Naive thymus-derived CD8-positive, alpha-beta T cell (primary cell): ENCODE data around the gene RCAN1. TPM values are rescaled to one million over a fixed set of nuclear protein-coding genes. Genes with fewer than 3 reads are reported as not detected.

Experiments used
- ATAC-seq, 2 donors: fragments of 150-1000 bp; cut with Tn5 transposase in 1 of 2; sonication (Bioruptor Pico), chemical (Tn5 transposase) in 1 of 2; 1 replicate in 1 of 2; 2 replicates in 1 of 2; pipeline ENCODE4 v1.10.0; 2021; ENCODE audit warnings: mild to moderate bottlenecking in 2 of 2, moderate library complexity in 2 of 2
- POLR2A ChIA-PET: fragments of 350-600 bp; sonication (Branson Sonifier 250); formaldehyde crosslinking; loops from one replicate; lab custom pipeline; 2021; ENCODE audit warnings: antibody characterized with exemption; lab: Charles Lee
- DNase-seq, 10 donors: peaks; one replicate each; pipeline versions ENCODE4 v3.0.0 to v3.0.0-alpha.2; 2020 to 2022
- H3K27ac Mint-ChIP-seq, 10 donors: one replicate each; pipeline ENCODE4 v1.8.0; 2020 to 2022; ENCODE audit warnings: mild to moderate bottlenecking in 10 of 10, mixed read lengths in 10 of 10, moderate library complexity in 4 of 10, inconsistent platforms in 1 of 10
- H3K27me3 Mint-ChIP-seq, 5 donors: one replicate each; pipeline ENCODE4 v1.8.0; 2021 to 2022; ENCODE audit warnings: mixed read lengths in 5 of 5
- H3K36me3 Mint-ChIP-seq, 3 donors: one replicate each; pipeline ENCODE4 v1.8.0; 2020 to 2022; ENCODE audit warnings: mixed read lengths in 3 of 3, mild to moderate bottlenecking in 2 of 3, inconsistent platforms in 1 of 3
- H3K4me1 Mint-ChIP-seq, 4 donors: one replicate each; pipeline ENCODE4 v1.8.0; 2021 to 2022; ENCODE audit warnings: mixed read lengths in 4 of 4
- H3K4me3 Mint-ChIP-seq, 10 donors: one replicate each; pipeline ENCODE4 v1.8.0; 2020 to 2022; ENCODE audit warnings: mild to moderate bottlenecking in 10 of 10, mixed read lengths in 10 of 10, moderate library complexity in 6 of 10, inconsistent platforms in 1 of 10
- H3K9me3 Mint-ChIP-seq, 9 donors: one replicate each; pipeline ENCODE4 v1.8.0; 2020 to 2022; ENCODE audit warnings: mixed read lengths in 9 of 9, mild to moderate bottlenecking in 3 of 9, inconsistent platforms in 1 of 9, moderate library complexity in 1 of 9
- polyA plus RNA-seq, 3 donors: library from polyadenylated mRNA; unstranded; fragments of 300-500 nt; fragmentation: Illumina TruSeq; gene quantifications; one replicate each; pipeline ENCODE4 v1.2.3, GENCODE V29; 2021
- total RNA-seq, 8 experiments: library from RNA in 2 of 8; stranded (reverse) in 2 of 8; gene quantifications; one replicate each; pipeline ENCODE4 v1.2.3 and lab custom pipeline; 2021 to 2026

RCAN1 gene
- total and polyA plus RNA-seq, 5 experiments from 2014 or later: 6.8 to 15.9 (median 11.1) TPM

- H3K4me3 Mint-ChIP-seq: no peak overlapping the region
- H3K9me3 Mint-ChIP-seq: peaks cover 0 to 2% (median 0%) of the 10 kb centered on the region in 9 donors
- DNase-seq: no peak
- no peak for ATAC-seq
- H3K36me3 Mint-ChIP-seq: peaks cover 0 to 5% (median 0%) of the 10 kb centered on the region in 3 donors
- no peaks in the 10 kb centered on the region for H3K27me3 Mint-ChIP-seq
- peaks cover 0 to 12% (median 3%) of the 10 kb centered on the region in 4 donors for H3K4me1 Mint-ChIP-seq
- H3K27ac Mint-ChIP-seq: no peak overlapping the region
- POLR2A ChIA-PET: no interaction called here
These were observed 78.1 kb downstream of the RCAN1 start for GRCh38 chr21:34536820-34537219.

- POLR2A ChIA-PET: no interaction called here
- no peak overlapping the region for H3K27ac Mint-ChIP-seq
- ATAC-seq (no peak), DNase-seq (no peak)
- H3K4me1 Mint-ChIP-seq: peaks cover 0 to 12% (median 3%) of the 10 kb centered on the region in 4 donors
- no peak overlapping the region for H3K4me3 Mint-ChIP-seq
- H3K9me3 Mint-ChIP-seq: peaks cover 0 to 2% (median 0%) of the 10 kb centered on the region in 9 donors
- H3K36me3 Mint-ChIP-seq: peaks cover 0 to 5% (median 0%) of the 10 kb centered on the region in 3 donors
- H3K27me3 Mint-ChIP-seq: no peaks in the 10 kb centered on the region
These were observed 78.6 kb downstream of the RCAN1 start for GRCh38 chr21:34536311-34536710.

GRCh38 chr21:34535886-34536285, 79.0 kb downstream of the RCAN1 start:
- no peak overlapping the region for H3K27ac Mint-ChIP-seq
- H3K27me3 Mint-ChIP-seq: no peaks in the 10 kb centered on the region
- peaks cover 0 to 2% (median 0%) of the 10 kb centered on the region in 9 donors for H3K9me3 Mint-ChIP-seq
- peaks cover 0 to 5% (median 0%) of the 10 kb centered on the region in 3 donors for H3K36me3 Mint-ChIP-seq
- no peak for ATAC-seq
- H3K4me3 Mint-ChIP-seq: no peak overlapping the region
- peaks cover 0 to 12% (median 3%) of the 10 kb centered on the region in 4 donors for H3K4me1 Mint-ChIP-seq
- DNase-seq: no peak
- POLR2A ChIA-PET: no interaction called here

GRCh38 chr21:34534522-34534921, 80.4 kb downstream of the RCAN1 start:
- no peaks in the 10 kb centered on the region for H3K27me3 Mint-ChIP-seq
- no peak for DNase-seq
- peaks cover 0 to 4% (median 0%) of the 10 kb centered on the region in 9 donors for H3K9me3 Mint-ChIP-seq
- H3K36me3 Mint-ChIP-seq: peaks cover 0 to 5% (median 0%) of the 10 kb centered on the region in 3 donors
- peak overlapping the region in 1 of 10 donors; percentile 43 for H3K4me3 Mint-ChIP-seq
- no peak overlapping the region for H3K27ac Mint-ChIP-seq
- POLR2A ChIA-PET: no interaction called here
- H3K4me1 Mint-ChIP-seq: peaks cover 0 to 12% (median 4%) of the 10 kb centered on the region in 4 donors
- no peak for ATAC-seq

- POLR2A ChIA-PET: no interaction called here
- Mint-ChIP-seq H3K9me3 (peaks cover 0 to 6% (median 2%) of the 10 kb centered on the region in 9 donors), H3K27me3 (no peaks in the 10 kb centered on the region), H3K36me3 (peaks cover 0 to 5% (median 4%) of the 10 kb centered on the region in 3 donors), H3K4me1 (peaks cover 0 to 12% (median 4%) of the 10 kb centered on the region in 4 donors), H3K27ac (no peak overlapping the region), H3K4me3 (no peak overlapping the region)
- ATAC-seq (no peak), DNase-seq (no peak)
These were observed 81.0 kb downstream of the RCAN1 start for GRCh38 chr21:34533938-34534337.

GRCh38 chr21:34531399-34531798, 83.5 kb downstream of the RCAN1 start:
- peaks cover 0 to 5% (median 2%) of the 10 kb centered on the region in 3 donors for H3K36me3 Mint-ChIP-seq
- H3K4me3 Mint-ChIP-seq: no peak overlapping the region
- ATAC-seq: no peak
- DNase-seq: no peak
- no peaks in the 10 kb centered on the region for H3K27me3 Mint-ChIP-seq
- peak overlapping the region in 1 of 10 donors; percentile 19 for H3K27ac Mint-ChIP-seq
- POLR2A ChIA-PET: interaction anchor here (1.0 kb wide), 1 partner anchor 9 kb away, joined by 3 read pairs; no protein-coding TSS in a partner anchor
- H3K9me3 Mint-ChIP-seq: peaks cover 0 to 18% (median 4%) of the 10 kb centered on the region in 9 donors
- peaks cover 0 to 23% (median 10%) of the 10 kb centered on the region in 4 donors for H3K4me1 Mint-ChIP-seq

GRCh38 chr21:34530261-34530660, 84.7 kb downstream of the RCAN1 start:
- Mint-ChIP-seq H3K4me3 (no peak overlapping the region), H3K4me1 (peaks cover 0 to 30% (median 11%) of the 10 kb centered on the region in 4 donors), H3K36me3 (peaks cover 0 to 5% (median 2%) of the 10 kb centered on the region in 3 donors), H3K27ac (no peak overlapping the region), H3K27me3 (no peaks in the 10 kb centered on the region), H3K9me3 (peaks cover 0 to 18% (median 4%) of the 10 kb centered on the region in 9 donors)
- POLR2A ChIA-PET: no interaction called here
- ATAC-seq (no peak), DNase-seq (no peak)

- DNase-seq (no peak), ATAC-seq (no peak)
- Mint-ChIP-seq H3K9me3 (peaks cover 0 to 18% (median 2%) of the 10 kb centered on the region in 9 donors), H3K36me3 (peaks cover 0 to 5% (median 2%) of the 10 kb centered on the region in 3 donors), H3K4me1 (peaks cover 2 to 18% (median 10%) of the 10 kb centered on the region in 4 donors), H3K27ac (no peak overlapping the region), H3K27me3 (no peaks in the 10 kb centered on the region), H3K4me3 (no peak overlapping the region)
- POLR2A ChIA-PET: no interaction called here
These were observed 86.8 kb downstream of the RCAN1 start for GRCh38 chr21:34528131-34528561.

GRCh38 chr21:34526618-34527290, 88.2 kb downstream of the RCAN1 start:
- Mint-ChIP-seq H3K9me3 (peaks cover 0 to 18% (median 2%) of the 10 kb centered on the region in 9 donors), H3K36me3 (peaks cover 2 to 10% (median 5%) of the 10 kb centered on the region in 3 donors), H3K4me1 (peaks cover 2 to 20% (median 10%) of the 10 kb centered on the region in 4 donors), H3K27me3 (no peaks in the 10 kb centered on the region), H3K4me3 (peak overlapping the region in 9 of 10 donors; percentile 39 to 76 (median 57)), H3K27ac (peak overlapping the region in 6 of 10 donors; percentile 26 to 79 (median 72))
- no peak for ATAC-seq
- POLR2A ChIA-PET: no interaction called here
- DNase-seq: no peak

GRCh38 chr21:34526241-34526617, 88.7 kb downstream of the RCAN1 start:
- peak overlapping the region in 7 of 10 donors; percentile 26 to 79 (median 68) for H3K27ac Mint-ChIP-seq
- DNase-seq: no peak
- ATAC-seq: no peak
- POLR2A ChIA-PET: no interaction called here
- peaks cover 5 to 15% (median 6%) of the 10 kb centered on the region in 3 donors for H3K36me3 Mint-ChIP-seq
- peak overlapping the region in 9 of 10 donors; percentile 39 to 76 (median 57) for H3K4me3 Mint-ChIP-seq
- H3K4me1 Mint-ChIP-seq: peaks cover 2 to 20% (median 10%) of the 10 kb centered on the region in 4 donors
- peaks cover 0 to 18% (median 2%) of the 10 kb centered on the region in 9 donors for H3K9me3 Mint-ChIP-seq
- no peaks in the 10 kb centered on the region for H3K27me3 Mint-ChIP-seq

- DNase-seq (no peak), ATAC-seq (no peak)
- H3K27ac Mint-ChIP-seq: peak overlapping the region in 4 of 10 donors; percentile 0 to 44 (median 30)
- POLR2A ChIA-PET: no interaction called here
- peak overlapping the region in 1 of 10 donors; percentile 54 for H3K4me3 Mint-ChIP-seq
- H3K36me3 Mint-ChIP-seq: peaks cover 5 to 26% (median 6%) of the 10 kb centered on the region in 3 donors
- H3K9me3 Mint-ChIP-seq: peaks cover 0 to 18% (median 2%) of the 10 kb centered on the region in 9 donors
- H3K4me1 Mint-ChIP-seq: peaks cover 2 to 25% (median 10%) of the 10 kb centered on the region in 4 donors
- no peaks in the 10 kb centered on the region for H3K27me3 Mint-ChIP-seq
These were observed 90.0 kb downstream of the RCAN1 start for GRCh38 chr21:34524646-34525601.

GRCh38 chr21:34523019-34523555, 91.8 kb downstream of the RCAN1 start:
- no peak for DNase-seq
- no peak for ATAC-seq
- Mint-ChIP-seq H3K9me3 (peaks cover 0 to 5% (median 2%) of the 10 kb centered on the region in 9 donors), H3K4me1 (peaks cover 2 to 29% (median 9%) of the 10 kb centered on the region in 4 donors), H3K27ac (peak overlapping the region in 1 of 10 donors; percentile 38), H3K27me3 (no peaks in the 10 kb centered on the region), H3K36me3 (peaks cover 2 to 30% (median 10%) of the 10 kb centered on the region in 3 donors), H3K4me3 (no peak overlapping the region)
- POLR2A ChIA-PET: interaction anchor here (1.1 kb wide), 1 partner anchor 9 kb away, joined by 3 read pairs; no protein-coding TSS in a partner anchor
